Measurements from ENCODE around the gene GIPC2.
A peak's percentile ranks its signal among the peaks of the same experiment; 100 is the strongest.
"Not testable (repeated sequence)": the region's sequence is repeated elsewhere in the genome, so short reads cannot be mapped to it uniquely, and the experiment has no call there.

The GIPC2 gene, protein sequence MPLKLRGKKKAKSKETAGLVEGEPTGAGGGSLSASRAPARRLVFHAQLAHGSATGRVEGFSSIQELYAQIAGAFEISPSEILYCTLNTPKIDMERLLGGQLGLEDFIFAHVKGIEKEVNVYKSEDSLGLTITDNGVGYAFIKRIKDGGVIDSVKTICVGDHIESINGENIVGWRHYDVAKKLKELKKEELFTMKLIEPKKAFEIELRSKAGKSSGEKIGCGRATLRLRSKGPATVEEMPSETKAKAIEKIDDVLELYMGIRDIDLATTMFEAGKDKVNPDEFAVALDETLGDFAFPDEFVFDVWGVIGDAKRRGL

DNA sequence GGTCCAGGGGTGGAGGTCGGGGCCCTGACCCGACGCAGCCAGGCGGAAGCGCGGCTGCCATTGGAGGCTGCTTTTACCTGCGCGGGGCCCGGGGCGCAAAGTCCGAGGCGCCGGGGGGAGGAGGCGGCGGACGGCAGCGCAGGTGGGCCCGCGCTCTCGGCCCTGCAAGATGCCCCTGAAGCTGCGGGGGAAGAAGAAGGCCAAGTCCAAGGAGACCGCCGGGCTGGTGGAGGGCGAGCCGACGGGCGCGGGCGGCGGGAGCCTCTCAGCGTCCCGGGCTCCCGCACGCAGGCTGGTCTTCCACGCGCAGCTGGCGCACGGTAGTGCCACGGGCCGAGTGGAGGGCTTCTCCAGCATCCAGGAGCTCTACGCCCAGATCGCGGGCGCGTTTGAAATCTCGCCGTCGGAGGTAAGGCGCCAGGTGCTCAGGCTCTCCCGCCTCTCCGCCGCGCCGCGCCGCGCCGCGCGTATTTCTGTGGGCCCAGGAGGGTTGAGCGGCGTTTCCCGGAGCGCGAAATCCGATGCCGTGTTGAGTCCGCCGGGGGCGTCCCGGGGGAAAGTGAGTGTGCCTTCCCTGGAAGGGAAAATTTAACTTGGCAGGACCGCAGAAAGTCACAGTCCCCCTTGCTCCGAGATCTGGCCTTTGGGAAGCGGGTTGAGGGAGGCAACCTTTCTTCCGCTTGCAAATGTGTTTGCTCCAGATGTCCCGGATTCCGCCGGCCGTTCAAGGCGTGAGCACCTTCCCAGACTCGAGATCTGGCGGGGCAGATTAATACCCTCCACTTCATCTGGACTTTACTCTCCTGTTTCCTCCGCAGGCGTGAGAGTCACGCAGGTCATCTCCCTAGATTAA, at the start of gene GIPC2:
TSS of gene GIPC2 (plus strand) at position 41 of the 853 bp plus-strand sequence. CDS start at position 170, 129 bp downstream.
- H3K27ac ChIP-seq, result no peak within 1 kb of the TSS
- no peak for TF ChIP-seq ZFX (IDR thresholded peaks at IDR 0.05; ENCODE audit: borderline replicate concordance)
- TF ChIP-seq, protein P1, sequence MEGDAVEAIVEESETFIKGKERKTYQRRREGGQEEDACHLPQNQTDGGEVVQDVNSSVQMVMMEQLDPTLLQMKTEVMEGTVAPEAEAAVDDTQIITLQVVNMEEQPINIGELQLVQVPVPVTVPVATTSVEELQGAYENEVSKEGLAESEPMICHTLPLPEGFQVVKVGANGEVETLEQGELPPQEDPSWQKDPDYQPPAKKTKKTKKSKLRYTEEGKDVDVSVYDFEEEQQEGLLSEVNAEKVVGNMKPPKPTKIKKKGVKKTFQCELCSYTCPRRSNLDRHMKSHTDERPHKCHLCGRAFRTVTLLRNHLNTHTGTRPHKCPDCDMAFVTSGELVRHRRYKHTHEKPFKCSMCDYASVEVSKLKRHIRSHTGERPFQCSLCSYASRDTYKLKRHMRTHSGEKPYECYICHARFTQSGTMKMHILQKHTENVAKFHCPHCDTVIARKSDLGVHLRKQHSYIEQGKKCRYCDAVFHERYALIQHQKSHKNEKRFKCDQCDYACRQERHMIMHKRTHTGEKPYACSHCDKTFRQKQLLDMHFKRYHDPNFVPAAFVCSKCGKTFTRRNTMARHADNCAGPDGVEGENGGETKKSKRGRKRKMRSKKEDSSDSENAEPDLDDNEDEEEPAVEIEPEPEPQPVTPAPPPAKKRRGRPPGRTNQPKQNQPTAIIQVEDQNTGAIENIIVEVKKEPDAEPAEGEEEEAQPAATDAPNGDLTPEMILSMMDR (IDR thresholded peaks at IDR 0.05), result no peak

DNA sequence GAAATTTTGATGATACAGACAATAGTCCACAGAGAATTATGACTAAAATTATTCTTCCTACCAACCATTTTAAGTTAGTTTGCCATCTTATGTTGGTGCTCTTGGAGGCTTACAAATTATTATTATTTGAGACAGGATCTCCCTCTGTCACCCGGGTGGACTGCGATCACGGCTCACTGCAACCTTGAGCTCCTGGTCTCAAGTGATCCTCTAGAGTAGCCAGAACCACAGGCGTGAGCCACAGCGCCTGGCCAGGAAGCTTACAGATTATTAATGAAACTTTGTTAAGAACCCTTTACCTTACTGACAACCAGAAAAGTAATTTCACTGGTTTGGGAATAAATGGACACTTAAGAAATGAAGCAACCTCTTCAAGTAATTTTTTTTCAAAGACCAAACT, 49.0 kb upstream of the GIPC2 start:
- no peak overlapping the region for H3K27ac ChIP-seq

DNA sequence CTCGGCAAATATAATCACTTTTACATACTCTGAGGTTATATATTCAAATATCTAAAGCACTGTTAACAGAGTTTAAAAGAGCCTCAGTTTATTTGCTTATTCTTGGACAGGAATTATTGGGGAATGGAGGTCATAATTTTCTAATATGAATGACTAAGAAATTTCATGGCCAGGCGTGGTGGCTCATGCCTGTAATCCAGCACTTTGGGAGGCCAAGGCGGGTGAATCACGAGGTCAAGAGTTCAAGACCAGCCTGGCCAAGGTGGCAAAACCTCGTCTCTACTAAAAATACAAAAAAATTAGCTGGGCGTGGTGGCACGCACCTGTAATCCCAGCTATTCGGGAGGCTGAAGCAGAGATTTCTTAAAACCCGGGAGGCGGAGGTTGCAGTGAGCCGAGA, 45.2 kb upstream of the GIPC2 start:
- H3K27ac ChIP-seq, result not testable (repeated sequence)

More for the DNA sequence above, 49.0 kb upstream of the GIPC2 start:
- TF ChIP-seq, protein P1 (IDR thresholded peaks at IDR 0.05), result no peak

DNA sequence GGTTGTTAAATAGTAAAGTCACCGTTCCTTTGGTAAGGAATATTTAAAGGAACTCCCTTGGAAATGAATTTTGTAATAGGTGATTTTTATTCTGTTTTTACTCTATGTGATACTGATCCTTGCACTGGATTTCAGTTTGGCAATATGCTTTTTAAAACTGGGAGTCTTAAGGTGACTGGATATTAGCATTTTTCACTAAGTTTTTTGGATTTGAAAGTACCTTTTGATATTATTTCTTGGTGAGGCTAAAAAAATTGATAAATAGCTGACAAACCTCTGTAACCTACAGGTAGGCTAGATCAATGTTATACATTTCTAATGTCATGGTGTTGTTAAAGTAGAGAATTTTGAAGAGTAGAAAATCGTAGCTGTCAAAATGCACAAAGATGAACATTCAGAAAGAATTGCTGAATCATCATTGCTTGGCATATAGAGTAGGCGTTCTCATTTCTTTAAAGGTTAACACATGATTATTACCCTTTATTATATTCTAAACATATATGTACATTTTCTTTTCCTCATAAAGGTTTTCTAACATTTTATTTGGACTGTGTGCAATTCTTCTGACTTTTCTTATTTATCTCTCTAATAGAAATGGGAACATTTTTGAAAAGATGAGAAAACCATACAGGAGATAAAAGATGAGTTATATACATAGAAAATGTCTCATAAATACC, 42.6 kb upstream of the GIPC2 start:
- TF ChIP-seq, protein P1 (IDR thresholded peaks at IDR 0.05), result no peak
- no peak for TF ChIP-seq ZFX (IDR thresholded peaks at IDR 0.05; ENCODE audit: borderline replicate concordance)
- peak overlapping the region; percentile 81 for H3K27ac ChIP-seq

DNA sequence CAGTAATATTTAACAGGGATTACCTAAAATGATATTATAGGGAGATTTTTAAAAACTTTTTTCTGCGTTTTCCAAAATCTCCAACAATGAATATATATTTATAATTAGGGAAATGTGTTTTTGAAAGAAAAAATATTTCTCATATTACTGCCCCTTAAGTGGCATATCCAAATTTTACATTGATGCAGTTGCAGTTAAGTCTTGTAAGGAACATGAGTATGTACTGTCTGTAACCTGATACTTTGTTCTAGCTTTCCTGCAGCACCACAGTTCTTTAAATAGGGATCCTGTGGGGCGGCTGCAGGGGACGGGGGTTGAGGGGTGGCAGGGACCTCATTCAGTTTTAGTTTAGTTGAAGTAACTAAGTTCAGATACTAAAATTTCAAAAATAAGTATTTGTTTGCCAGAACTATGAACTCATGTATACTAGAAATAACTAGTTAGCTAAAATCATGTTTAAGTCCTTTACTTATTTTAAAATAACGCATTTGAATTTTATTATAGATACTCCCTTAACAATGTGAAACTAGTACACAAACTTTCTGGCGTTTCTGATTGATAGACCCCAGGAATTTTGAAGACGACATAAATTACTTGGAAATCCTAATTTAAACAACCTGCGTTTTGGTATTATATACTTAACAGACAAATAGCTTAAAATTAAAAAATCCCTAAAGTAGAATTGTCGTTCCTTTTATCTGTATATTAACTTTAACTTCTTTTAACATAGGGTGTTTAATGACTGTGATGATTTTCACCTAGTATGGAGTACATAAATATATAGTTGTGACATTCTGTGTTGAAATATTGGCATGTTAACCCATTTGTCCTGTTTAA, 41.7 kb upstream of the GIPC2 start:
- no peak for TF ChIP-seq ZFX (IDR thresholded peaks at IDR 0.05; ENCODE audit: borderline replicate concordance)
- TF ChIP-seq, protein P1 (IDR thresholded peaks at IDR 0.05), result no peak

DNA sequence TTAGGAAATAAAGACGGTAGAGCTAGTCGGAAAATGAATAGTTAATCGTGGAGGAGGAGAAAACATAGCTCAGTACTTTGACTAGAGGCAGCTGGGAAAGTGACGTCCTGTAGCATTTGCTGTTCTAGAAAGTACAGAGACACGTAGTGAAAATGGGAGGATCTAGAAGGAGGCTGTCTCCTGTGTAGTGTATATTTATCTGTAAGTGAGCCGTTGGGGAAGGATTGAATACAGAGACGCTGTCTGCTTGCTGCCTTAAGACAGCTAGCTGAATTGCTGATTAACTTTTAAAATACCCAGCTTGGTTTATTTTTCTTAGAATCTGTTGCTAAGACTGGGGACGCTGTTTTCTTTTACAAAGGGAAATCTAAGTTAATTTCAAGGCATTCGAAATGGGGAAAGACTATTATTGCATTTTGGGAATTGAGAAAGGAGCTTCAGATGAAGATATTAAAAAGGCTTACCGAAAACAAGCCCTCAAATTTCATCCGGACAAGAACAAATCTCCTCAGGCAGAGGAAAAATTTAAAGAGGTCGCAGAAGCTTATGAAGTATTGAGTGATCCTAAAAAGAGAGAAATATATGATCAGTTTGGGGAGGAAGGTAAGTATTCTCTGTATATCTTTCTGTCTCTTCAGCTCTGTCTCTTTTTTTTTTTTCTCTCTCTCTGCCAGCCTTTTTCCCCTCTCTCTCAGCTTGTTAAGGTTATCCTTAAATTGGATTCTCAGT, 40.9 kb upstream of the GIPC2 start, which contains the start of gene DNAJB4:
TSS of gene DNAJB4 (plus strand) at position 221 of the 729 bp plus-strand sequence. CDS start at position 393, 172 bp downstream.
- H3K27ac ChIP-seq, result peak within 1 kb of the TSS; percentile 81
- TF ChIP-seq ZFX (IDR thresholded peaks at IDR 0.05; ENCODE audit: borderline replicate concordance), result no peak
- TF ChIP-seq, protein P1 (IDR thresholded peaks at IDR 0.05), result no peak

More for the DNA sequence above, 41.7 kb upstream of the GIPC2 start:
- H3K27ac ChIP-seq, result peak overlapping the region; percentile 81

All from 22Rv1 (cell line).